Measurements from ENCODE around the gene KLF3.

Gene KLF3

DNA sequence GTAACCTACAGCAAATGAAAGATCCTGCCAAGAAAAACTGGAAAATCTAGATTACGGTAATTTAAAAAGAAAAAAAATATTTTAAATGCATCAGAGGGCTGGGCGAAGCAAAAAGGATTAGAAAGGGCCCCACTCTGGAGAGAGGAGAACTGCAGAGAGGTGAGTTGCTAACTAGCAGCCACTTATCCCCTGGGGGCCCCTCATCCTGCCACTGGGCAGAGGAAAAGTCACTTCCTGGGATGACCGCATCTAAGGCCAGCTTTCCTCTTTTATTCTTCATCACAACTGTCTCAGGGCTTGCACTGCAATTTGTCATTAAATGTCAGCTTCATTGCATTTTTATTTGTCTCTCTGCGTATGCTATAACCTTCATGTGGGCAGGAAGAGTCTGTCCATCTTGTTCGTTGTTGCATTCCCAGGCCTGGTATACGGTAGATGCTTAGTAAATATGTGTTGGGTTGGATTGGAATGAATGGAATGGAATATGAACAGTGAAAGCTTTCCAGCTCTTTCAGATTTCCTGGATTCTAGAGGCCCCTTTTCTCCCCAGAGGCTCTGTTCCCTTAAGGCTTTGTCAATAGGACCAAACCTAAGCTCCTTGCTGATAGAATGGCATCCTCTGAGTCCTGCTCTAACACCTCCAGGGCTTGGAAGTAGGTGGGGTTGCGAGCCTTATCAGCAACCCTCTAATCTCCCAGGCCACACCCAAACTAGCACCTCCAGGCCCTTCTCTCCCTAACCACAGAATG, 59.9 kb downstream of the KLF3 start:
- Histone ChIP-seq H3K36me3 (ENCODE audit: control insufficient read depth, insufficient read depth, low read length) (no peaks in the 10 kb centered on the region), H3K4me3 (ENCODE audit: extremely low read depth, insufficient read depth, low read length, poor library complexity, severe bottlenecking) (no peak overlapping the region), H3K9me3 (ENCODE audit: control insufficient read depth, low read length) (no peaks in the 10 kb centered on the region), H3K4me1 (ENCODE audit: control insufficient read depth, insufficient read depth, low read length, poor library complexity, severe bottlenecking) (peaks cover 7% of the 10 kb centered on the region), H3K27ac (ENCODE audit: low read depth, low read length, severe bottlenecking) (no peak overlapping the region)
- WGBS, 2 experiments (ENCODE audit: insufficient coverage in 2 of 2) = 82 to 84% methylated on average over 5 to 7 of the region's 7 CpGs

DNA sequence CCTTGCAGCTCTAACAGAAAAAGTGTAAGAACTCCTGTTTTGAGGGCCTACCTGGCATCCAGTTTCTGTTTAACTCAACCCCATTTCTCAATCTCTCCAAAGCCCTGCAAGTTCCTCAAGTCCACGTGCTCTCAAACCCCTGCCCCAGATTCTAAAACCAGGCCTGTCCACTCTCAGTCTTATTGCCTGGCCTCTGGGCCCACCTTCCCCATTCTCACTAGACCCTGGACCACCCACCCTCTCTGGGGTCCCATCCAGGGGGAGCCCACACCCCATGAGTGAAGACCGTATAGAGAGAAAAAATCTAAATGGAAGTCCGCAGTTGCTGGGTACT, 60.4 kb downstream of the KLF3 start:
- 81 to 100% methylated on average over 1 to 3 of the region's 3 CpGs for WGBS, 2 experiments (ENCODE audit: insufficient coverage in 2 of 2)
- no peaks in the 10 kb centered on the region for H3K36me3 ChIP-seq (ENCODE audit: control insufficient read depth, insufficient read depth, low read length)
- no peaks in the 10 kb centered on the region for H3K9me3 ChIP-seq (ENCODE audit: control insufficient read depth, low read length)
- peaks cover 7% of the 10 kb centered on the region for H3K4me1 ChIP-seq (ENCODE audit: control insufficient read depth, insufficient read depth, low read length, poor library complexity, severe bottlenecking)
- no peak overlapping the region for H3K27ac ChIP-seq (ENCODE audit: low read depth, low read length, severe bottlenecking)
- H3K4me3 ChIP-seq (ENCODE audit: extremely low read depth, insufficient read depth, low read length, poor library complexity, severe bottlenecking) = no peak overlapping the region

DNA sequence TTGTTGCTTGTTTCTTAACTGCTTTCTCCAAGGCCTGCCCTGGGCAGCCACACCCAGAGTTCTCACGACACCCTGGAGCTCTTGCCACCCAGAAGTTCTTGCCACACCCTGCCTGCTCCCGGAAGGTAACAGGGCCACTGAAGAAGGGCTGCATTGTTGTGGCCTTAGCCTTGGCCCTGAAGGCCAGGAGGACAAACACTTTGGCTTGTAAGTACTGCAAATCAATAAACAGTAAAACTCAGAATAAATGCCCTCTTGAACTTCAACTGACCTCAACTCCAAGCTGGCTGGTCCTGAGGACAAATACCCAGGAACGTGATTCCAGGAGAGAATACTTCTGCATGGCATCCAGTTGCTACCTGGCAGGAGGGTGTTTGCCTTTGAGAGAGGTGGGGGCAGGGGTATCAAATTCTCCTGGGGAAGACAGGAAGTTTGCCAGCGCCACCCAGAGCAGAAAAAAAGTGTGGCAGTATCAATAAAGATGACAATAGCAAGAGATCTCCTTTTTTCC, 64.7 kb downstream of the KLF3 start:
- Histone ChIP-seq H3K4me3 (ENCODE audit: extremely low read depth, insufficient read depth, low read length, poor library complexity, severe bottlenecking) (no peak overlapping the region), H3K27ac (ENCODE audit: low read depth, low read length, severe bottlenecking) (no peak overlapping the region), H3K4me1 (ENCODE audit: control insufficient read depth, insufficient read depth, low read length, poor library complexity, severe bottlenecking) (peaks cover 7% of the 10 kb centered on the region), H3K9me3 (ENCODE audit: control insufficient read depth, low read length) (peaks cover 7% of the 10 kb centered on the region), H3K36me3 (ENCODE audit: control insufficient read depth, insufficient read depth, low read length) (no peaks in the 10 kb centered on the region)
- WGBS, 2 experiments (ENCODE audit: insufficient coverage in 2 of 2) = 73 to 78% methylated on average over 2 to 3 of the region's 4 CpGs

DNA sequence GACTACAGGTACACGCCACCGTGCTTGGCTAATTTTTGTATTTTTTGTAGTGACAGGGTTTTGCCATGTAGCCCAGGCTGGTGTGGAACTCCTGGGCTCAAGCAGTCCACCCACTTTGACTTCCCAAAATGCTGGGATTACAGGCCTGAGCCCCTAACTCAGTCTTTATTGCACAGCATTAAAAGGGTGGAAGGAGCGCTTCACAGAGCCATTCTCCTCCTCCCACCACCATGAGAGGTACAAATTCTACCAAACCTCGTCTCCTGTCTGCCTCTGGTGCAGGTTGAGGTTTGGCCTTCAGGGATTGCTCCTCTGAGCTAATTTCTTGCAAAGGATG, 66.5 kb downstream of the KLF3 start:
- no peaks in the 10 kb centered on the region for H3K36me3 ChIP-seq (ENCODE audit: control insufficient read depth, insufficient read depth, low read length)
- H3K9me3 ChIP-seq (ENCODE audit: control insufficient read depth, low read length) = peaks cover 10% of the 10 kb centered on the region
- H3K4me1 ChIP-seq (ENCODE audit: control insufficient read depth, insufficient read depth, low read length, poor library complexity, severe bottlenecking) = no peaks in the 10 kb centered on the region
- no peak overlapping the region for H3K27ac ChIP-seq (ENCODE audit: low read depth, low read length, severe bottlenecking)
- WGBS, 2 experiments (ENCODE audit: insufficient coverage in 2 of 2) = 100% methylated on average over 2 of the region's 4 CpGs
- no peak overlapping the region for H3K4me3 ChIP-seq (ENCODE audit: extremely low read depth, insufficient read depth, low read length, poor library complexity, severe bottlenecking)

DNA sequence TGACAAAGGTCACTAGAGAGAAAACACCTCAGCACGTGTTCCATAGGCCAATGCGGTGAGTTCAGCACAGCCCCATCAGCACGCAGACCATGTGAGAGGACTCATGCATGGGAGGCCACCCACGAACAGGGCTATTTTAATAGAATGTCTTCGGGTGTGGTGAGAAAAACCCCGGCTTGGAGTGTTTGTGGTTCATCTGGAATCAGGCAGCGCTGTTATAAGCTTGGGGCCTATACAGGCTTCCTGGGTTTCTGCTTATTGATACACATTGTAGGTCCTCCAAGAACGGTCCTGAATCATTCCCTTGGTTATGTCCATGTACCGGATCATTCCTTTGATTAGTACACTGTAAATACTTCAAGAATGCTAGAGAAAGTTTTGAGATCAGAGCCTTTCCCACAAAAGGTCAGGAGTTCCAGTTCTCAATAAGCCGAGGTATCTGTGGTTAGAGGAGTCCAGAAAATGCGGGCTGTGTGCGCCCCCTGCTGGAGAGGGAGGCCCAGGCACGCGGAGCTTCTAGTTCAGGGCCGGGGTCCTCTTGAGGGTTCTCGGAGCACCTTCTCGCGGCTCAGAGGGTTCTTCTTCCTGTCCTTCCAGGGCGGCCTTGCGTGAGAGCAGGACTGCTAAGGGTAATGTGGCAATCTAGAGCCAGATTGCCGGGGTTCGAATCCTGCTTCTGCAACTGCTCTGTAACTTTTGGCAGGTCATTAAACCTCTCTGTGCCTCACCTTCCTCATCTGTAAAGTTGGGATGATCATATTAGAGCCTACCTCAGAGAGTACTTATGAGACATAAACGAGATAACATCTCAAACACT, 67.0 kb downstream of the KLF3 start:
- H3K27ac ChIP-seq (ENCODE audit: low read depth, low read length, severe bottlenecking) = no peak overlapping the region
- no peaks in the 10 kb centered on the region for H3K4me1 ChIP-seq (ENCODE audit: control insufficient read depth, insufficient read depth, low read length, poor library complexity, severe bottlenecking)
- peaks cover 10% of the 10 kb centered on the region for H3K9me3 ChIP-seq (ENCODE audit: control insufficient read depth, low read length)
- no peaks in the 10 kb centered on the region for H3K36me3 ChIP-seq (ENCODE audit: control insufficient read depth, insufficient read depth, low read length)
- no peak overlapping the region for H3K4me3 ChIP-seq (ENCODE audit: extremely low read depth, insufficient read depth, low read length, poor library complexity, severe bottlenecking)
- WGBS, 2 experiments (ENCODE audit: insufficient coverage in 2 of 2) = 48 to 59% methylated on average over 13 to 14 of the region's 23 CpGs

DNA sequence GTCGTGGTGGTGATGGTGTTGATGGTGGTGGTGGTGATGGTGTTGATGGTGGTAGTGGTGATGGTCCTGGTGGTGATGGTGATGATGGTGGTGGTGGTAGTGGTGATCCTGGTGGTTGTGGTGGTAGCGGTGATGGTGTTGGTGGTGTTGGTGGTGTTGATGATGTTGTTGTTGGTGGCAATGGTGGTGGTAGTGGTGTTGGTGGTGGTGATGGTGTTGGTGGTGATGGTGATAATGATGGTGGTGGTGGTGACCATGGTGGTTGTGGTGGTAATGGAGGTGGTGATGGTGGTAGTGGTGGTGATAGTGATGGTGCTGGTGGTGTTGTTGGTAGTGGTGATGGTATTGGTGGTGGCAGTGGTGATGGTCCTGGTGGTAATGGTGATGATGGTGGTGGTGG, 69.7 kb downstream of the KLF3 start:
- Histone ChIP-seq H3K9me3 (ENCODE audit: control insufficient read depth, low read length) (peaks cover 10% of the 10 kb centered on the region), H3K36me3 (ENCODE audit: control insufficient read depth, insufficient read depth, low read length) (no peaks in the 10 kb centered on the region), H3K4me3 (ENCODE audit: extremely low read depth, insufficient read depth, low read length, poor library complexity, severe bottlenecking) (no peak overlapping the region), H3K27ac (ENCODE audit: low read depth, low read length, severe bottlenecking) (no peak overlapping the region), H3K4me1 (ENCODE audit: control insufficient read depth, insufficient read depth, low read length, poor library complexity, severe bottlenecking) (no peaks in the 10 kb centered on the region)
- WGBS, 2 experiments (ENCODE audit: insufficient coverage in 2 of 2) = 86 to 95% methylated on average over 2 of the region's 2 CpGs

DNA sequence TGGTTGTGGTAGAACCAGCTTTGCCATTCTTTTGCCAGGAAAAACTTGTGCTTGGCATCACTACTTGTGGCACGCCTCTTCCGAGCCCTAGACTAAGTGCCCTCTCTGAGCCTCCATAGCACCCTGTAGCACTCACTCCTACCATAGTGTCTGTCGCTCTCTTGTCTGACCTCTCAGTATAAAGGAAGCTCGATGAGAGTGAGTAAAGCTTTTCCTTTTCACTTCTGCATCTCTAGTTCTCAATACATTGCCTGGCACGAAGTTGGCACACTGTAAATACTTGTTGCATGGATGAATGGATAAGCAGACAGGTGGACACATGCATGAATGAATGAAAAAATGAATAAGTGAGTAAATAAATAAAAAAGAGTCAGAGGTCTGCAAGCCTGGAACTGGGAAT, 70.4 kb downstream of the KLF3 start:
- H3K9me3 ChIP-seq (ENCODE audit: control insufficient read depth, low read length) = peaks cover 10% of the 10 kb centered on the region
- no peak overlapping the region for H3K4me3 ChIP-seq (ENCODE audit: extremely low read depth, insufficient read depth, low read length, poor library complexity, severe bottlenecking)
- no peak overlapping the region for H3K27ac ChIP-seq (ENCODE audit: low read depth, low read length, severe bottlenecking)
- 86 to 89% methylated on average over 4 of the region's 5 CpGs for WGBS, 2 experiments (ENCODE audit: insufficient coverage in 2 of 2)
- H3K36me3 ChIP-seq (ENCODE audit: control insufficient read depth, insufficient read depth, low read length) = no peaks in the 10 kb centered on the region
- no peaks in the 10 kb centered on the region for H3K4me1 ChIP-seq (ENCODE audit: control insufficient read depth, insufficient read depth, low read length, poor library complexity, severe bottlenecking)

DNA sequence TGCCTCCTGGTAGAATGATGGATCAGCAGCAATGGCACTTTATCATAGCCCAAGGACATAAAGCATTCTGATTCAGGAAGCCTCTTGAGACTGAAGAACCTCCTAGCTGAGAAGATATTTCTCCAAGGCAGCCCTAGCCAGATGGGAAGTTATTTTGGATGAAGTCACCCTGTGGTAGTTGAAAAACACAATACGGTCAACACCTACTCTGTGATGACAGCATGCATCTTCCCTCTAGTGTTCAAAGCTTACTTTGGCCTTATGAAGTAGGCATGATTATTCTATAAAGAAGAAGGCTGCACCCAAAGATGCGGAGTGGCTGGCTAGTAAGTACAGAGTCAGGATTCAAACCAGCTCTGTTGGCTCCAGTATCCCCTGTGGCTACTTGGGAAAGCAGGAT, 70.9 kb downstream of the KLF3 start:
- no peaks in the 10 kb centered on the region for H3K4me1 ChIP-seq (ENCODE audit: control insufficient read depth, insufficient read depth, low read length, poor library complexity, severe bottlenecking)
- H3K9me3 ChIP-seq (ENCODE audit: control insufficient read depth, low read length) = peaks cover 10% of the 10 kb centered on the region
- H3K4me3 ChIP-seq (ENCODE audit: extremely low read depth, insufficient read depth, low read length, poor library complexity, severe bottlenecking) = no peak overlapping the region
- WGBS, 2 experiments (ENCODE audit: insufficient coverage in 2 of 2) = 86 to 90% methylated on average over 1 of the region's 2 CpGs
- no peaks in the 10 kb centered on the region for H3K36me3 ChIP-seq (ENCODE audit: control insufficient read depth, insufficient read depth, low read length)
- no peak overlapping the region for H3K27ac ChIP-seq (ENCODE audit: low read depth, low read length, severe bottlenecking)

DNA sequence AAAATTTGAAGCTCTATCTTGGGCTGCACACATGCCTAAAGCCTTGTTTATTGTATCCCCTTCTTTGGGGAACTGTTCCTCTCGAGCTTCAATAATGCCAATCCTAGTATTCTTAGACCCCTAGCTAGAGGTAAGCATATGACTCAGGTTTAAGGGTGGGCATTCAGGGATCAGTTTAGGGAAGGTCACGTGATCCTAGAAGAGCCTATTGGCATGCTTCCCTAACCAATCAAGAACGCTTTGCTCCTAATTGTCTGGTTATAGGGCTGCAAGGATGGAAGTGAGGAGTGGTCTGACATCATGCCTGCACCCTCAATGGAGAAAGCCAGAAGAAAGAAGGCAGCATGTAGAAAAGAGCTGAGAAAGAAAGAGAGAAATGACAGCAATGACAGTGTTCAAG, 71.9 kb downstream of the KLF3 start:
- Histone ChIP-seq H3K27ac (ENCODE audit: low read depth, low read length, severe bottlenecking) (no peak overlapping the region), H3K4me3 (ENCODE audit: extremely low read depth, insufficient read depth, low read length, poor library complexity, severe bottlenecking) (no peak overlapping the region), H3K36me3 (ENCODE audit: control insufficient read depth, insufficient read depth, low read length) (no peaks in the 10 kb centered on the region), H3K9me3 (ENCODE audit: control insufficient read depth, low read length) (peaks cover 10% of the 10 kb centered on the region), H3K4me1 (ENCODE audit: control insufficient read depth, insufficient read depth, low read length, poor library complexity, severe bottlenecking) (no peaks in the 10 kb centered on the region)
- WGBS, 2 experiments (ENCODE audit: insufficient coverage in 2 of 2) = 80% methylated on average over 2 of the region's 3 CpGs; no CpG with 5 or more reads in 1 of the 2 experiments

DNA sequence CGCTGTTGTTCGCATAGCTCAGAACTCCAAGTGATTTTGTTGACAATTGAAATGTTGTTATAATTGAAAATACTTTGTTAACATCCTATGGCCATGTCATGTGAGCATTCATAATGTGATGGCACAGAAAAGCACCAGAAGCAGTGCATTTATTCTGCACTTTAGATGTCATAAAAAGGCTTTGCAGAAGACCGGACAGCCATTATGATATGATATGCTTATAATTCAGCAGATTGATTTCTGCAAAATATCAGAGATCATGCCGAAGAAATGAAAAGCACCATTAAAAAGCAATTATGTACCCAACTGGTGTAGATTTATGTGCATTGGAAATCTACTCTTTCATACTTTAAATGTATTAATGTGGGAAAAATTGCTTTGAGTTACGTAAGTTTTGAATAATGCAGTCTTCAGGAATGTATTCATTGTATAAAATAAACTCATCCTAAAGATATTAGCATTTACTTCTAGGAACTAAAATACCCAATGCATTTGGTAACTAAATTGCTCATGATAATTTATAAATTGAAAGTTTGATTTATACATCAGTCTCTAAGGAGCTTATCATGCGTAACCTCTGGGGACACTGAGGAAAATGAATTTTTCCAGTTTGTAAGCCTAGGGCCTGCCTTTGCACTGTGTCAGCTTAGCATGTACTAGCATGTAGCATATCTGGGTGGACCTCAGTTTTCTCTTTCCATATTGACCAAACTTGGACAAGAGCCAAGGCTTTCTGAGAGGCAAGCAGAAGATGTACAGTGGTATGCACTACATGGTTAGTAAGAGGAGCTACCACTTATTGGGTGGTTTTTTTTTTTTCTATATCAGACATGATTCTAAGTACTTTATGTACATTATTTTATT, 75.2 kb downstream of the KLF3 start:
- Histone ChIP-seq H3K9me3 (ENCODE audit: control insufficient read depth, low read length) (no peaks in the 10 kb centered on the region), H3K36me3 (ENCODE audit: control insufficient read depth, insufficient read depth, low read length) (no peaks in the 10 kb centered on the region), H3K4me3 (ENCODE audit: extremely low read depth, insufficient read depth, low read length, poor library complexity, severe bottlenecking) (no peak overlapping the region), H3K4me1 (ENCODE audit: control insufficient read depth, insufficient read depth, low read length, poor library complexity, severe bottlenecking) (no peaks in the 10 kb centered on the region), H3K27ac (ENCODE audit: low read depth, low read length, severe bottlenecking) (no peak overlapping the region)
- 95% methylated on average over 3 of the region's 6 CpGs; no CpG with 5 or more reads in 1 of the 2 experiments for WGBS, 2 experiments (ENCODE audit: insufficient coverage in 2 of 2)

Measured in mesodermal cell (in vitro differentiated cells).